Hepatocyte (in vitro differentiated cells): ENCODE data around the gene LRP1B.

Experiments
- EZH2 ChIP-seq: fragments of 200-600 bp; sonication (generic); IDR thresholded peaks from 2 replicates; pipeline ENCODE4 v1.6.1; 2016; ENCODE audit warnings: antibody characterized with exemption, mild to moderate bottlenecking, borderline replicate concordance
- TF ChIP-seq, protein P1 (sequence below): fragments of 200-600 bp; sonication (generic); IDR thresholded peaks from 2 replicates; pipeline ENCODE4 v1.5.1; 2016; ENCODE audit warnings: antibody characterized with exemption, mild to moderate bottlenecking; ENCODE audit not compliant: poor library complexity

- TF ChIP-seq, protein P1, sequence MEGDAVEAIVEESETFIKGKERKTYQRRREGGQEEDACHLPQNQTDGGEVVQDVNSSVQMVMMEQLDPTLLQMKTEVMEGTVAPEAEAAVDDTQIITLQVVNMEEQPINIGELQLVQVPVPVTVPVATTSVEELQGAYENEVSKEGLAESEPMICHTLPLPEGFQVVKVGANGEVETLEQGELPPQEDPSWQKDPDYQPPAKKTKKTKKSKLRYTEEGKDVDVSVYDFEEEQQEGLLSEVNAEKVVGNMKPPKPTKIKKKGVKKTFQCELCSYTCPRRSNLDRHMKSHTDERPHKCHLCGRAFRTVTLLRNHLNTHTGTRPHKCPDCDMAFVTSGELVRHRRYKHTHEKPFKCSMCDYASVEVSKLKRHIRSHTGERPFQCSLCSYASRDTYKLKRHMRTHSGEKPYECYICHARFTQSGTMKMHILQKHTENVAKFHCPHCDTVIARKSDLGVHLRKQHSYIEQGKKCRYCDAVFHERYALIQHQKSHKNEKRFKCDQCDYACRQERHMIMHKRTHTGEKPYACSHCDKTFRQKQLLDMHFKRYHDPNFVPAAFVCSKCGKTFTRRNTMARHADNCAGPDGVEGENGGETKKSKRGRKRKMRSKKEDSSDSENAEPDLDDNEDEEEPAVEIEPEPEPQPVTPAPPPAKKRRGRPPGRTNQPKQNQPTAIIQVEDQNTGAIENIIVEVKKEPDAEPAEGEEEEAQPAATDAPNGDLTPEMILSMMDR, result no peak
- no peak for TF ChIP-seq EZH2
Observed at GRCh38 chr2:141162314-141162713, 968.5 kb downstream of the LRP1B start.
